Measurements from ENCODE around the gene PTMS. TPM values are rescaled to one million over a fixed set of nuclear protein-coding genes. Genes with fewer than 3 reads are reported as not detected.

The PTMS gene
- total RNA-seq, 4 donors from 2014 or later = 91.6 to 131 (median 114) TPM

DNA sequence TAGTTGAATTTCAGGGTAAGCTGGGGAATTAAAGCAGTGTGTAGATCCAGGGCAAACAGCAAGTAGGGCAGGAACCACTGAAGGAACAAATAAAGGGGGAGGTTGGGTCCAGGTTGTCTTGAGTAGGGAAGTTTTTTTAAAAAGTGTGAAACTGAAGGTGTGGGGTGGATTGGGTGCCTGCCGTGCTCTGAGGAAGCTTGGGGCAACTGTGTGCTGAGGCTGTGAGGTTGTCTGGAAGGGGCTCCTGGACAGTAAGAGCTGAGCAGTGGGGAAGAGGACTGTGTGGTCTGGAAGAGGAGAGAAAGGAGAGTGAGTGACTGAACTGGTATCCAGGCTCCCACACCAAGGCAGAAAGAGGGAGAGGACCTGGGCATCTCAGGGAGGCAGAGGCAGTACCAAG, 44.6 kb downstream of the PTMS start:
- TF ChIP-seq, protein P1, sequence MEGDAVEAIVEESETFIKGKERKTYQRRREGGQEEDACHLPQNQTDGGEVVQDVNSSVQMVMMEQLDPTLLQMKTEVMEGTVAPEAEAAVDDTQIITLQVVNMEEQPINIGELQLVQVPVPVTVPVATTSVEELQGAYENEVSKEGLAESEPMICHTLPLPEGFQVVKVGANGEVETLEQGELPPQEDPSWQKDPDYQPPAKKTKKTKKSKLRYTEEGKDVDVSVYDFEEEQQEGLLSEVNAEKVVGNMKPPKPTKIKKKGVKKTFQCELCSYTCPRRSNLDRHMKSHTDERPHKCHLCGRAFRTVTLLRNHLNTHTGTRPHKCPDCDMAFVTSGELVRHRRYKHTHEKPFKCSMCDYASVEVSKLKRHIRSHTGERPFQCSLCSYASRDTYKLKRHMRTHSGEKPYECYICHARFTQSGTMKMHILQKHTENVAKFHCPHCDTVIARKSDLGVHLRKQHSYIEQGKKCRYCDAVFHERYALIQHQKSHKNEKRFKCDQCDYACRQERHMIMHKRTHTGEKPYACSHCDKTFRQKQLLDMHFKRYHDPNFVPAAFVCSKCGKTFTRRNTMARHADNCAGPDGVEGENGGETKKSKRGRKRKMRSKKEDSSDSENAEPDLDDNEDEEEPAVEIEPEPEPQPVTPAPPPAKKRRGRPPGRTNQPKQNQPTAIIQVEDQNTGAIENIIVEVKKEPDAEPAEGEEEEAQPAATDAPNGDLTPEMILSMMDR (IDR thresholded peaks at IDR 0.05) = no peak
- TF ChIP-seq POLR2A (IDR thresholded peaks at IDR 0.05) = no peak
- intact Hi-C loops (cut with DNase I; ENCODE audit: low total_unique reads) = no loop called here
- 69 to 85% methylated on average over 1 of the region's 1 CpG for WGBS, 2 donors
- no peak for DNase-seq (ENCODE audit: low spot score in 2 of 2)
- no peak overlapping the region for H3K4me3 ChIP-seq (ENCODE audit: low read depth, poor library complexity, severe bottlenecking)

DNA sequence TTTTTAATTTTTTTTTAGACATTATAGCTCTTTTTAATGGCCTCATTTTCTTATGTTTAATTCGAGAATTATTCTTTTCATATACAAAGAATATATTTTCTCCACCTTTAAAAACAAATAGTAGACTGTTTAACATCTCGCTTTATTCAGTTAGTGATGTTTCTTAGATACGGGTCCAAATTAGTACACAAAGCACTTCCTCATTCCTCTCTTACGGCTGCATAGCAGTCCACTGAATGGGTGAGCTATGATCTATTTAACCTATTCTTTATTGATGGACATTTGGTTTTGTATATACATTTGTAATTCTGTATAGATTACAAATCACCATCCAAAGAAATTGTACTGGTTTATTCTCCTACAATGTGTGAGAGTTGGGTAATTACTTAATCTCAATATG, 47.2 kb downstream of the PTMS start:
- DNase-seq (ENCODE audit: low spot score in 2 of 2) = no peak
- H3K4me3 ChIP-seq (ENCODE audit: low read depth, poor library complexity, severe bottlenecking) = no peak overlapping the region
- WGBS, 2 donors = 52 to 64% methylated on average over 4 of the region's 4 CpGs
- intact Hi-C loops (cut with DNase I; ENCODE audit: low total_unique reads) = no loop called here
- TF ChIP-seq, protein P1 (IDR thresholded peaks at IDR 0.05) = no peak
- no peak for TF ChIP-seq POLR2A (IDR thresholded peaks at IDR 0.05)

DNA sequence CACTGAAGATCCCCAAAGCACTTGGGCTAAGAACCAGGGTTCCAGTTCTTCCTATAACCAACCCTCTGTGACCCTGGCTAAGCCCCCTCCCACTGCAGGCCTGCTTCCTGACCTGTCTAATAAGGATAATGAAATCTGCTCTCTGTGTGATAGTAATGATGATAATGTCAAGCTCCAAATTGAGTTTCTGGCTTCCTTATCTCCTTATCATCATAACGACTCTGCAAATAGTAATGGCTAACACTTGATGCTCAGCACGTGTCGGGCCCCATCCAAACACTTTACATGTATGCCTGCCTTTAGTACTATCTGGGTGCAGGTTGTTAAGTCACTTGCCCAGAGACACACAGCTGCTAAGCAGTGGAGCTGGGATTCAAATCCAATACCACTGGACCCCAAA, 50.4 kb downstream of the PTMS start:
- DNase-seq (ENCODE audit: low spot score in 2 of 2) = no peak
- intact Hi-C loops (cut with DNase I; ENCODE audit: low total_unique reads) = loop anchor here (5.0 kb wide), 1 partner anchor 79 kb away; no protein-coding TSS in a partner anchor
- no peak overlapping the region for H3K4me3 ChIP-seq (ENCODE audit: low read depth, poor library complexity, severe bottlenecking)
- TF ChIP-seq, protein P1 (IDR thresholded peaks at IDR 0.05) = no peak
- TF ChIP-seq POLR2A (IDR thresholded peaks at IDR 0.05) = no peak
- 59 to 66% methylated on average over 3 of the region's 3 CpGs for WGBS, 2 donors

DNA sequence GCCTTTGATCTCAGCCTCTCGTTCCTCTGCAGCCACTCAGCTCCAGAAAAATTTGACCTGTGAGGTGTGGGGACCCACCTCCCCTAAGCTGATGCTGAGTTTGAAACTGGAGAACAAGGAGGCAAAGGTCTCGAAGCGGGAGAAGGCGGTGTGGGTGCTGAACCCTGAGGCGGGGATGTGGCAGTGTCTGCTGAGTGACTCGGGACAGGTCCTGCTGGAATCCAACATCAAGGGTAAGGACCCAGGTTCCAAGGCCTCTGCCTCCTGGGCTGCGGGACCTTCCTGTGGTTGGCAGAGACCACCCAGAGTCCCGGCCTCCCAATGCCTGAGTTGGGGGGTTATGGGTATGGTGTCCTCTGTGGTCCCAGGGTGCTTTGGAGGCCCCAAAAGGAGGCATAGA, 50.9 kb downstream of the PTMS start:
- TF ChIP-seq POLR2A (IDR thresholded peaks at IDR 0.05) = no peak
- TF ChIP-seq, protein P1 (IDR thresholded peaks at IDR 0.05) = no peak
- WGBS, 2 donors = 85 to 89% methylated on average over 7 to 8 of the region's 8 CpGs
- intact Hi-C loops (cut with DNase I; ENCODE audit: low total_unique reads) = loop anchor here (5.0 kb wide), 1 partner anchor 80 kb away; no protein-coding TSS in a partner anchor

DNA sequence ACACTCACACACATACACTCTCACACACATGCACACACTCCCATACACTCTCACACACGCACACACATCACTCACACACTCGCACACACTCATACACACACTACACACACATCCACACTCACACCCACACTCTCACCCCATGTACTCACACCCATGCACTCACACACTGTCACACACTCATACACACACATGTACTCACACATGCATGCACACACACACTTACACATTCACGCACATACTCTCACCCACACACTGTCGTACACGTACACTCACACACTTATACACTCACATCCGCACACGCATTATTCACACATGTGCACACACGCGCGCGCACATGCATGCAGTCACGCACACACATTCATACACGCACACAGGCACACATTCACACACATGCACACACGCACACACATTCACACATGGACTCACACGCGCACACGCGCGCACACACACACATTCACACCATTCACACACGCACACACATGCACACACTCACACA, 51.5 kb downstream of the PTMS start:
- intact Hi-C loops (cut with DNase I; ENCODE audit: low total_unique reads) = loop anchor here (5.0 kb wide), 1 partner anchor 80 kb away; no protein-coding TSS in a partner anchor
- no peak overlapping the region for H3K4me3 ChIP-seq (ENCODE audit: low read depth, poor library complexity, severe bottlenecking)
- no peak for DNase-seq (ENCODE audit: low spot score in 2 of 2)
- WGBS, 2 donors = 80 to 94% methylated on average over 20 of the region's 20 CpGs
- TF ChIP-seq, protein P1 (IDR thresholded peaks at IDR 0.05) = peak in 1 of 3 donors; percentile 59
- TF ChIP-seq POLR2A (IDR thresholded peaks at IDR 0.05) = no peak

More for the DNA sequence above, 50.9 kb downstream of the PTMS start:
- no peak overlapping the region for H3K4me3 ChIP-seq (ENCODE audit: low read depth, poor library complexity, severe bottlenecking)
- no peak for DNase-seq (ENCODE audit: low spot score in 2 of 2)

DNA sequence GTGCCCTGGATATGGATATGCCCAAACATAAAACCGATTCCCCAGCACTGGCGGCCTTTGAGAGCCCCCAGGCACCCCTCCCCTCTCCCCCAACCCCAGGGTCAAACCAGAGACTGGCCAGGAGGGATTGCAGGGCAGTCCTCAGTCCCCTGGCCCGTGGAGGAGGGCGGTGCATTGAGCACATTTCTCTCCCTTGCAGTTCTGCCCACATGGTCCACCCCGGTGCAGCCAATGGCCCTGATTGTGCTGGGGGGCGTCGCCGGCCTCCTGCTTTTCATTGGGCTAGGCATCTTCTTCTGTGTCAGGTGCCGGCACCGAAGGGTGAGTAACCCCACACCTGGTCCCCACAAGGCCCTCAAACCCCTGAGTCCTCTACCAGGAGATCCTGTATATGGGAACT, 52.1 kb downstream of the PTMS start:
- TF ChIP-seq, protein P1 (IDR thresholded peaks at IDR 0.05) = no peak
- TF ChIP-seq POLR2A (IDR thresholded peaks at IDR 0.05) = no peak
- 70 to 88% methylated on average over 9 to 10 of the region's 10 CpGs for WGBS, 2 donors
- intact Hi-C loops (cut with DNase I; ENCODE audit: low total_unique reads) = loop anchor here (5.0 kb wide), 1 partner anchor 81 kb away; no protein-coding TSS in a partner anchor

More for the DNA sequence above, 52.1 kb downstream of the PTMS start:
- no peak overlapping the region for H3K4me3 ChIP-seq (ENCODE audit: low read depth, poor library complexity, severe bottlenecking)
- no peak for DNase-seq (ENCODE audit: low spot score in 2 of 2)
